Epithelial cell of esophagus (primary cell): Measurements from ENCODE around the gene ARHGAP28.
A peak's percentile ranks its signal among the peaks of the same experiment; 100 is the strongest.

ENCODE experiments used
- DNase-seq: peaks from one replicate; pipeline ENCODE4 v3.0.0; 2010; ENCODE audit warnings: low read depth
- H3K4me3 ChIP-seq: 2 replicates; pipeline ENCODE4 v1.5.1; 2011; ENCODE audit warnings: mild to moderate bottlenecking, low read length, control low read depth
- TF ChIP-seq, protein P1 (sequence below): IDR thresholded peaks from 2 replicates; pipeline ENCODE4 v1.5.1; 2011; ENCODE audit warnings: low read depth, mild to moderate bottlenecking, low read length, control low read depth, inconsistent platforms; ENCODE audit not compliant: insufficient read depth; ENCODE audit errors: missing control alignments

Gene ARHGAP28

DNA sequence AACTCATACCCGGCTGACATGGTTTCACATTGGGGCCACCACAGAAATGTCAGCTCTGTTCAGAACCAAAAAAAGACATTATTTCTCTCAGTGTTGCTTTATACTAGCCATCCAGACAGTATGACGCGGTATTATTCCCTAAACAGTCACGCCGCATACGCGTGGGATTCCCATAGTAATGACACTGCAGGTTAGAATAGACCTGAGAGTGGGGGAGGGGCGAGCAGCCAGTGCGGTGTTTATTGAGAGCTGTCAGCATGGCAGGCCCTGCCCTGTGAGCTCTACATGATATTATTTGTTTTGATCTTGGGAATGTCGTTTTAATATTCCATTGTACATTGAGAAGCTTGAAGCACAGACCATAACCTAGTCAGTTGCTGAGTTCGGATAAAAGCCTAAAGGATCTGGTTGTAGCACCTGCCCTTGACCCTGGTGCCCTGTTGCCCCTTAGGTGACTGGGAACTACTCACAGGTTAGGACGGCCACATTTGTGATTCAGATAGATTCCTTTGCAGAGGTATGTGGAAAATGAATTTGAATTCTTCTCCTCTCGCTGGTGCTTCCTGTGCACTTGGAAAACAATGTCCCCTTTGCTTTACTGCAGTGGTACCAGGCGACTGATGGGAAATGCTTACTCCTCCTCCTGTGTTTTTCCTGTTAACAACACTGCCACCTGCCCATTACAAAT, 150.1 kb downstream of the ARHGAP28 start:
- DNase-seq: no peak
- no peak overlapping the region for H3K4me3 ChIP-seq
- TF ChIP-seq, protein P1, sequence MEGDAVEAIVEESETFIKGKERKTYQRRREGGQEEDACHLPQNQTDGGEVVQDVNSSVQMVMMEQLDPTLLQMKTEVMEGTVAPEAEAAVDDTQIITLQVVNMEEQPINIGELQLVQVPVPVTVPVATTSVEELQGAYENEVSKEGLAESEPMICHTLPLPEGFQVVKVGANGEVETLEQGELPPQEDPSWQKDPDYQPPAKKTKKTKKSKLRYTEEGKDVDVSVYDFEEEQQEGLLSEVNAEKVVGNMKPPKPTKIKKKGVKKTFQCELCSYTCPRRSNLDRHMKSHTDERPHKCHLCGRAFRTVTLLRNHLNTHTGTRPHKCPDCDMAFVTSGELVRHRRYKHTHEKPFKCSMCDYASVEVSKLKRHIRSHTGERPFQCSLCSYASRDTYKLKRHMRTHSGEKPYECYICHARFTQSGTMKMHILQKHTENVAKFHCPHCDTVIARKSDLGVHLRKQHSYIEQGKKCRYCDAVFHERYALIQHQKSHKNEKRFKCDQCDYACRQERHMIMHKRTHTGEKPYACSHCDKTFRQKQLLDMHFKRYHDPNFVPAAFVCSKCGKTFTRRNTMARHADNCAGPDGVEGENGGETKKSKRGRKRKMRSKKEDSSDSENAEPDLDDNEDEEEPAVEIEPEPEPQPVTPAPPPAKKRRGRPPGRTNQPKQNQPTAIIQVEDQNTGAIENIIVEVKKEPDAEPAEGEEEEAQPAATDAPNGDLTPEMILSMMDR: no peak

DNA sequence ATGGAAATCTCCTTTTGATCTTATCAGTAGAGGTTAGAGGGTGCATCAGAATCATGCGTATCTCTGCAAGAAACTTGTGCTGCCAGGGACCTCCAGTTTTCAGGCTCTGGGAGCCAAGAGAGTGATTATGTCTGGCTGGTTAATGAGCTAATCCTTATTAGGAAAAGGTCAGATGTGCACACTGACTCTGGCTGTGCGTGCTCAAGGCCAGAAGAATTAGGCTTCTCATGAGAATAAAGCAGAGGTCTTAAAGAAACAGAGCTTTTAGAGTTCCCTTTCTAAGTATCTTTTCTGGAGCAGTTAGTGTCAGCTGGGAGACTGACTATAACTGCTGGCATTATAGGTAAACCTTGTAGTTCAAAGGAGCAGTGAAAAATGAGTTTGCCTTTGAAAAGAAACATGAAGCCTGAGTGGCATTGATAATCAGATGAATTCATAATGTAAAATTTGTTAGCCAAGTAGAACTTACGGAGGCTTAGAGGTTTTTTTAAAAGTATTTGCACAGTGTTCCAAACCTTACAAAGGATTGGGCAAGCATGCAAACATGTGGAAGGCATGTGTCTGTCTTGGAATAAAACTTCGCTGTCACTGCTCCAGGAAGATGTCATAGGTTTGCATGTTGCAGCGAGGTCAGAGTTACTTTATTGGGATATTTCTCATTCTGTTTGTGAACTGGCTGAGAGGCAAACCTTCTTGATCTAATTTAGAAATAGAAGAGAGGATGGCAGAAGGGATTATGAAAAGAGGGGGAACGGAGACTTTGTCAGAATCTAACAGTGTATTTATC, 151.7 kb downstream of the ARHGAP28 start:
- no peak for DNase-seq
- H3K4me3 ChIP-seq: no peak overlapping the region
- TF ChIP-seq, protein P1: no peak

DNA sequence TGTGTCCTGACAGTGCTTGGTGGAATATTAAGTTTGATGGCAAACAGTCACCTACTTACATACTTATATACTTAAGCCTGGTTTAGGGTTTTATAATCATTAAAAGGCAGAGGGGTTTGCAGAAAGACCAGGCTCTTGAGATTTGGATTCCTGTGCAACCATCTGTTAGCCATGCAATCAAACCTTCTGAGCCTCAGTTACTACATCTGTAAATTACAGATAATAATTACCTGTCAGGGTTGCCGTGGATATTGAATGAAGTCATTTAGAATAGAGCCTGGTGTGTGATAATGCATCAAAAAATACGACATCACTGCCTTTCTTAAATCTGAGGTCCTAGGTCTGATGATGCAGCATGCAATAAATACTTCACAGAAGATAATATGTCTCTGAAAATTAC, 152.9 kb downstream of the ARHGAP28 start:
- TF ChIP-seq, protein P1: no peak
- no peak overlapping the region for H3K4me3 ChIP-seq
- DNase-seq: no peak

DNA sequence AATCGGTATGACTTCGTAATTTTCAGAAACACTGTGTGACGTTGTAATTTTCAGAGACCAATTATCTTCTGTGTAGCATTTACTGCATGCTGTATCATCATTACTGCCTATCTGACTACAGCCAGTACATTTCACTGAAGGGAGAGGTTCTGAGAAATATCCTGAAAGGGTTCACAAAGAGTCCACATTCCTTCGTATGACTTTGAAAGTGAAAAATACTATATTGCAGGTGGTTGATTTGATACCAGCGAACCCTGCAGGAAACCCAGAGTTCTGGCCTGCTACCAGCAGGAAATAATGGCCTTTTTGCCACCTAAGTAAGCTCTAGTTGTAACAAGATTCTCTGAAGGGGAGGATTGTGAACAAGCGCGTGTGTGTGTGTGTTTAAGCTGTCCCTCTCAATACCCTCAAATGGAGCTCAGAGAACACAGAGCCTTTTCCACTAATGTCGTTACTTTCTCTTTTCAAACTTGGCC, 155.5 kb downstream of the ARHGAP28 start:
- TF ChIP-seq, protein P1: no peak
- DNase-seq: no peak

DNA sequence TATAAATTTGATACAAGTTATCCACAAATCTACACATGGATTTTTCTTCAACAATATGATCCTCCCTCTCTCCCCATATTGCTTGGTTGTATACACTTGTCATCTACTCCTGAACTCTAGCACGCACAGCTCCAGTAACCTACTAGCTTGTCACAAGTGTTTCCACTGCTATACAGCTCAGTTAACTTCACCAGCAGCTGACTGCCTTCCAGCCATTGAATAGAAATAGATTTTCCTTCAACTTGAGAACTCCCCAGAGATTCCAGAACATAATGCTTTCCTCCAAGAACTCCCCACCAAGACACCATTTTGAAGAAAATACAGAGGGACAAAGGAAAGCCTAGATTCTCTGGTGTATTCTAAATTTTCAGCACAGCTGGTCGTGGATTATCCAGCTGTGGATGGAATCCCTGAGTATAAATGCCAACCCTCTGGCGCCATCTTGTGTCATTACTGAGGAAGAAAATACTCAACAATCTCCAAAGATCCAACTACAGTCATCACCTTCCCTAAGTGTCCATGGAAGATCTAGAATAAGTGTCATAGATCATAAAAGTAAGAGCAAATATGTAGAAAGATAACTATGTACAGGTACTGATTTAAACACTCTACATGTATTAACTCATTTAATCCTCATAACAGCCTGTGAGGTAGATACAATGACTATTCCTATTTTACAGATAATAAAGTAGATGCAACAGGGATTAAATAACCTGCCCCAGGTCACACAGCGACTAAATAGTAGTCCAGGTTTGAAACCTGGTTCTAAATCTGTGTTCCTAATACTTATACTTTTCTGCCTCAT, 156.7 kb downstream of the ARHGAP28 start:
- DNase-seq: peak; percentile 61

More for the DNA sequence above, 155.5 kb downstream of the ARHGAP28 start:
- no peak overlapping the region for H3K4me3 ChIP-seq

DNA sequence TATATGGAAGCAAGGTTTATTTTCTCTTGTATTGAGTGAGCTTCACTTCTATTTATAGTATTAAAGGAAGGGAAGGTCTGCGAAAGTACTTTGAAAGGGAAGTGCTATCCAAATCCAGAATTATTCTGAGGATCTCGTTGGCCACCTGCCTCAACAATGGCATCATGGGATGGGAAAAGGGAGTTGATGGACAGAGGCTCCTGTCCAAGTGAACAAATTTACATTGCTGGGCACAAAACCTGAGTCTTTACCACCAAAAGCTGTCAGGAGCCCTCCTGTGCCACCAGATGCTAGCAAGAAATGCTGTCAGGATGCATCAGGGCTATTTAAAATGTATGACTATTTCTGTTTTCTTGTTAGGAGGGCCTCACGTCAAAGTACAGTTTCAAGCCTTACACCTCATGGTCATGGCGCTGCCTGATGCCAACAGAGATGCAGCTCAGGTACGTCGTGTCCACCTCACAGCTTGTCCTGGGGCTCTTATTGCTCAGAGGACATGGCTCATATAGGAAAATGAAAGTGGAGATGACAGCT, 157.3 kb downstream of the ARHGAP28 start:
- DNase-seq: no peak
- TF ChIP-seq, protein P1: no peak
- H3K4me3 ChIP-seq: no peak overlapping the region

More for the DNA sequence above, 156.7 kb downstream of the ARHGAP28 start:
- no peak overlapping the region for H3K4me3 ChIP-seq
- TF ChIP-seq, protein P1: peak; percentile 72
